AG04450 (cell line): ENCODE results near the gene ZNF777. TPM values are rescaled to one million over a fixed set of nuclear protein-coding genes. Genes with fewer than 3 reads are reported as not detected.

ENCODE experiments used
- CTCF ChIA-PET: fragments of 300-600, 350-600 bp; formaldehyde crosslinking; extraction: SDS; loops from one replicate; lab custom pipeline; 2022; ENCODE audit warnings: antibody characterized with exemption, inconsistent platforms; lab: Charles Lee
- POLR2A ChIA-PET: fragments of 350-600 bp; formaldehyde crosslinking; extraction: SDS; loops from one replicate; lab custom pipeline; 2021; ENCODE audit warnings: antibody characterized with exemption, inconsistent platforms; lab: Yijun Ruan, JAX
- DNase-seq: peaks from one replicate; pipeline ENCODE4 v3.0.0-alpha.2; 2011; ENCODE audit warnings: low read depth, low spot score
- H3K27ac ChIP-seq: one replicate; pipeline ENCODE4 v1.5.1; 2012; ENCODE audit warnings: low read depth, low read length, control low read depth
- H3K27me3 ChIP-seq: one replicate; pipeline ENCODE4 v1.6.0; 2012; ENCODE audit warnings: low read length; ENCODE audit not compliant: control insufficient read depth, insufficient read depth
- H3K4me3 ChIP-seq: 2 replicates; pipeline ENCODE4 v1.5.1; 2011; ENCODE audit warnings: mild to moderate bottlenecking, low read depth, low read length, control low read depth
- H3K9me3 ChIP-seq: 2 replicates; pipeline ENCODE4 v1.5.1; 2012; ENCODE audit warnings: low read length; ENCODE audit not compliant: control insufficient read depth, insufficient read depth
- CTCF ChIP-seq: IDR thresholded peaks from 2 replicates; pipeline ENCODE4 v1.5.1; 2011; ENCODE audit warnings: low read depth, low read length, control low read depth, inconsistent platforms
- polyA plus RNA-seq: library from polyadenylated mRNA; depleted of rRNA; stranded (reverse); fragments of >200 nt; gene quantifications from 2 replicates; pipeline ENCODE4 v1.2.3, GENCODE V29; 2011

Gene ZNF777
- polyA plus RNA-seq, 1 experiment: 3.4 TPM

DNA sequence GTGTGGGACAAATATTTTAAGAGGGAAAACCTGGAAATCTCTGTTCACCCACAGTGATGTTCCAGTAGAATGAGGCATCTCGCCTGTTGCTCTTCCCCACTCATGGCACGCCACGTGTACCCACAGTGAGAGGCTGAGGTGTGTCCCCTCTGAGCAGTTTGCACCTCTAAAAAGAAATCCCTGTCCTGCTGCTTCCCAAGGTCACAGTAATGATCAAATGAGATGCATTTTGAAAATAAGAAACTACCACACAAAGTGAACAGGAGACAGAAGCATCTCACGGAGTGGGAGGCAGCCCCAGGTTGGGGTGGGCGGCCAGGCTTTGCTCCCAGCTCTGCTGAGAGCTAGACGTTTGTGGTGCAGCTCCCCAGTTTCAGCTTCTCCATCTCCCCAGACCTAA lies 12.4 kb upstream of the ZNF777 start:
- POLR2A ChIA-PET: no interaction called here
- H3K27me3 ChIP-seq: no peaks in the 10 kb centered on the region
- H3K4me3 ChIP-seq: no peak overlapping the region
- TF ChIP-seq CTCF: no peak
- CTCF ChIA-PET: no interaction called here
- no peak overlapping the region for H3K27ac ChIP-seq
- no peak for DNase-seq
- H3K9me3 ChIP-seq: peaks cover 4% of the 10 kb centered on the region

GRCh38 chr7:149471289-149471953 lies 10.6 kb upstream of the ZNF777 start:
- Histone ChIP-seq H3K4me3 (no peak overlapping the region), H3K27ac (no peak overlapping the region), H3K27me3 (no peaks in the 10 kb centered on the region), H3K9me3 (peaks cover 4% of the 10 kb centered on the region)
- ChIA-PET POLR2A (no interaction called here), CTCF (no interaction called here)
- DNase-seq: no peak
- TF ChIP-seq CTCF: no peak

GRCh38 chr7:149469806-149470205 lies 8.9 kb upstream of the ZNF777 start:
- no peak overlapping the region for H3K27ac ChIP-seq
- DNase-seq: no peak
- TF ChIP-seq CTCF: no peak
- H3K4me3 ChIP-seq: no peak overlapping the region
- H3K9me3 ChIP-seq: peaks cover 4% of the 10 kb centered on the region
- POLR2A ChIA-PET: no interaction called here
- CTCF ChIA-PET: no interaction called here
- H3K27me3 ChIP-seq: peaks cover 3% of the 10 kb centered on the region

- DNase-seq: no peak
- TF ChIP-seq CTCF: no peak
- peaks cover 4% of the 10 kb centered on the region; the same call in 1 of the 2 replicates for H3K9me3 ChIP-seq
- no peak overlapping the region for H3K4me3 ChIP-seq
- POLR2A ChIA-PET: no interaction called here
- CTCF ChIA-PET: interaction anchor here (1.6 kb wide), 1 partner anchor 206 kb away, joined by 6 read pairs; the partner anchor contains the start of gene ZNF783
- peaks cover 6% of the 10 kb centered on the region for H3K27me3 ChIP-seq
- H3K27ac ChIP-seq: no peak overlapping the region
Observed at GRCh38 chr7:149468208-149468607, 7.3 kb upstream of the ZNF777 start.

DNA sequence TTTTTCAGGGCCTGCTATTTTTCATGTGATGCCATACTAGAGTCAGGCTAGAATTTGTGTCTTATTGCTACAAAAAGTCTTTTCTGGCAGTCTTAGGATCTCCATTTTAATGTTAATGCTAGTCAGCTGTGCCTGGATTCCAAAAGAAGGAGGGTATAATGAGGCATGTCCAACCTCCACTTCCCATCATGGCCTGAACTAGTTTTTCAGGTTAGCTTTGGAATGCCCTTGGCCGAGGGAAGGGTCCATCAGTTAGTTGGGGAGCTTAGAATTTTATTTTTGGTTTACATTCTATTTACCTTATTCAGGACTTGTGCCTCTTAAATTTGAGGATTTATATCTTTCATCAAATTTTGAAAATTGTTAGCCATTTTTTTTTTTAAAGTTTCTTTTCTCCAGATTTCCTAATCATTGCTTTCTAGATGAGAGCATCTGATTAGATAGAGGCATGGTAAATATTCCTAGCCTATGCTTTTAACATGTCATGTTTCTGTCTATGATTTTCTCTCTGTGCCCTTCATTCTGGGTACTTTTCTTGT lies 6.5 kb upstream of the ZNF777 start:
- peaks cover 6% of the 10 kb centered on the region for H3K27me3 ChIP-seq
- TF ChIP-seq CTCF: no peak
- CTCF ChIA-PET: interaction anchor here (1.6 kb wide), 1 partner anchor 206 kb away, joined by 6 read pairs; the partner anchor contains the start of gene ZNF783
- H3K9me3 ChIP-seq: peaks cover 4% of the 10 kb centered on the region; the same call in 1 of the 2 replicates
- no peak overlapping the region for H3K4me3 ChIP-seq
- DNase-seq: no peak
- POLR2A ChIA-PET: no interaction called here
- H3K27ac ChIP-seq: no peak overlapping the region
